HepG2 (cell line): ENCODE data around the gene CPE. TPM values are rescaled to one million over a fixed set of nuclear protein-coding genes. Genes with fewer than 3 reads are reported as not detected.
A peak's percentile ranks its signal among the peaks of the same experiment; 100 is the strongest.

Source experiments
- ARHGAP35 ChIP-seq: sonication (generic); formaldehyde crosslinking; IDR thresholded peaks from 2 replicates; pipeline ENCODE4 v1.9.0; 2022; ENCODE audit warnings: mild to moderate bottlenecking, inconsistent platforms, moderate library complexity, missing genetic modification reagents, borderline replicate concordance
- ELF4 ChIP-seq: sonication (generic); formaldehyde crosslinking; IDR thresholded peaks from 2 replicates; pipeline ENCODE4 v1.5.0; 2020; ENCODE audit warnings: missing genetic modification reagents, mild to moderate bottlenecking, moderate library complexity, borderline replicate concordance
- FOSL2 ChIP-seq: sonication (generic); formaldehyde crosslinking; IDR thresholded peaks from 2 replicates; pipeline ENCODE4 v1.4.0; 2020; ENCODE audit warnings: missing genetic modification reagents
- HCFC1 ChIP-seq: fragments of 150-350 bp; IDR thresholded peaks from 2 replicates; pipeline ENCODE4 v1.6.1; 2014; ENCODE audit warnings: low read depth, low read length
- HDAC2 ChIP-seq: sonication (generic); formaldehyde crosslinking; IDR thresholded peaks from 2 replicates; pipeline ENCODE4 v1.4.0; 2020; ENCODE audit warnings: missing genetic modification reagents
- IRF2 ChIP-seq: IDR thresholded peaks from 2 replicates; pipeline ENCODE4 v1.6.1; 2018; ENCODE audit warnings: missing genetic modification reagents, missing compliant biosample characterization
- KAT8 ChIP-seq: IDR thresholded peaks from 2 replicates; pipeline ENCODE4 v1.6.1; 2016; ENCODE audit warnings: missing genetic modification reagents, missing compliant biosample characterization
- MYNN ChIP-seq: sonication (generic); formaldehyde crosslinking; IDR thresholded peaks from 2 replicates; pipeline ENCODE4 v1.4.0; 2020; ENCODE audit warnings: mild to moderate bottlenecking, low read depth, missing genetic modification reagents
- NR2C2 ChIP-seq: sonication (generic); formaldehyde crosslinking; IDR thresholded peaks from 2 replicates; pipeline ENCODE4 v1.4.0; 2020; ENCODE audit warnings: missing genetic modification reagents, mild to moderate bottlenecking, moderate library complexity, borderline replicate concordance
- SP4 ChIP-seq: sonication (generic); formaldehyde crosslinking; IDR thresholded peaks from 2 replicates; pipeline ENCODE4 v1.8.1; 2023; ENCODE audit warnings: mild to moderate bottlenecking, missing genetic modification reagents
- ZNF468 ChIP-seq: sonication (generic); formaldehyde crosslinking; IDR thresholded peaks from 2 replicates; pipeline ENCODE4 v1.8.0; 2022; ENCODE audit warnings: mild to moderate bottlenecking, moderate library complexity, missing genetic modification reagents
- polyA plus RNA-seq, 8 experiments: library from polyadenylated mRNA; depleted of rRNA in 3 of 8; stranded (reverse) in 7 of 8; unstranded in 1 of 8; fragments of >200 nt; fragmentation: Illumina TruSeq in 4 of 8; extraction: Trizol in 4 of 8; gene quantifications; 2 replicates each; pipeline versions ENCODE4 v1.2.1 to v1.2.3, GENCODE V29; 2011 to 2016; ENCODE audit warnings: low read depth in 4 of 8, missing spikeins in 1 of 8, mixed read lengths in 1 of 8; ENCODE audit not compliant: insufficient read depth in 1 of 8
- total RNA-seq, 5 experiments: library from RNA; depleted of rRNA; stranded (reverse); fragments of >200 nt; fragmentation: Illumina TruSeq; extraction: Trizol; gene quantifications; 2 replicates each; pipeline ENCODE4 v1.2.3, GENCODE V29; 2016; ENCODE audit warnings: low read depth in 1 of 5
- TF ChIP-seq, protein P1 (sequence below): sonication (generic); formaldehyde crosslinking; IDR thresholded peaks from 2 replicates; pipeline ENCODE4 v1.4.0; 2020; ENCODE audit warnings: missing genetic modification reagents
- TF ChIP-seq, protein P2 (sequence below): IDR thresholded peaks from 2 replicates; pipeline ENCODE4 v1.6.1; 2012; ENCODE audit warnings: inconsistent platforms
- TF ChIP-seq, protein P3 (sequence below): sonication (generic); formaldehyde crosslinking; IDR thresholded peaks from 2 replicates; pipeline ENCODE4 v1.9.0; 2021; ENCODE audit warnings: missing genetic modification reagents, mild to moderate bottlenecking, borderline replicate concordance
- TF ChIP-seq, protein P4 (sequence below): IDR thresholded peaks from 2 replicates; pipeline ENCODE4 v1.6.1; 2018; ENCODE audit warnings: missing genetic modification reagents, mild to moderate bottlenecking, missing compliant biosample characterization
- TF ChIP-seq, protein P5 (sequence below): IDR thresholded peaks from 2 replicates; pipeline ENCODE4 v1.6.1; 2016; ENCODE audit warnings: low read depth
- TF ChIP-seq, protein P6 (sequence below): sonication (generic); formaldehyde crosslinking; IDR thresholded peaks from 2 replicates; pipeline ENCODE4 v1.8.1; 2022; ENCODE audit warnings: low read depth, mild to moderate bottlenecking, missing genetic modification reagents
- TF ChIP-seq, protein P7 (sequence below): sonication (generic); formaldehyde crosslinking; IDR thresholded peaks from 2 replicates; pipeline ENCODE4 v1.4.0; 2020; ENCODE audit warnings: missing genetic modification reagents, mild to moderate bottlenecking, borderline replicate concordance

CPE gene
- total and polyA plus RNA-seq, 2 of the 13 experiments (the other 11 are each of a cell fraction or from before 2014, with no cell fraction given), result 268 to 852 TPM

DNA sequence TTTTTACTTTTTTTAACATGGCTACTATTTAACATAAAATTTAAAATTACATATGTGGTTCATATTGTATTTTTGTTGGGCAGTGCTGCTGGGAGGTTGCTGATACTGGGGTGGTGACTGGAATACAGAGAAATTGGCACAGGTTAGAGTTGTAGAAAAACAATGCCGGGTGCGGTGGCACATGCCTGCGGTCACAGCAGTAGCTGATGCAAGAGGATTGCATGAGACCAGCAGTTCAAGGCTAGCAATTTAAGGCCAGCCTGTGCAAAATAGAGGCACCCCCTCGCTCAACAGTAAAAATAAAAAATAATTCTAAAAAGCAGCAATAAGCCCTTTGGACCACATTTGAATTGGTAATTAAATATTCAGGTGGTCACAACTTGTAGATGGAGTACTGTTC, 11.8 kb upstream of the CPE start (continued):
- TF ChIP-seq, protein P1, sequence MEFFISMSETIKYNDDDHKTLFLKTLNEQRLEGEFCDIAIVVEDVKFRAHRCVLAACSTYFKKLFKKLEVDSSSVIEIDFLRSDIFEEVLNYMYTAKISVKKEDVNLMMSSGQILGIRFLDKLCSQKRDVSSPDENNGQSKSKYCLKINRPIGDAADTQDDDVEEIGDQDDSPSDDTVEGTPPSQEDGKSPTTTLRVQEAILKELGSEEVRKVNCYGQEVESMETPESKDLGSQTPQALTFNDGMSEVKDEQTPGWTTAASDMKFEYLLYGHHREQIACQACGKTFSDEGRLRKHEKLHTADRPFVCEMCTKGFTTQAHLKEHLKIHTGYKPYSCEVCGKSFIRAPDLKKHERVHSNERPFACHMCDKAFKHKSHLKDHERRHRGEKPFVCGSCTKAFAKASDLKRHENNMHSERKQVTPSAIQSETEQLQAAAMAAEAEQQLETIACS (CRISPR knock-in tag), result no peak
- TF ChIP-seq, protein P2, sequence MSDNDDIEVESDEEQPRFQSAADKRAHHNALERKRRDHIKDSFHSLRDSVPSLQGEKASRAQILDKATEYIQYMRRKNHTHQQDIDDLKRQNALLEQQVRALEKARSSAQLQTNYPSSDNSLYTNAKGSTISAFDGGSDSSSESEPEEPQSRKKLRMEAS, result peak; percentile 81
- TF ChIP-seq IRF2 (CRISPR knock-in tag) (peak; percentile 73), FOSL2 (CRISPR knock-in tag) (peak; percentile 90), MYNN (no peak), ARHGAP35 (no peak), HDAC2 (CRISPR knock-in tag) (peak; percentile 60; the same call in 1 of the 2 replicates), NR2C2 (CRISPR knock-in tag) (peak; percentile 73), ELF4 (CRISPR knock-in tag) (0 out of 2 replicates have a peak, but pooled peaks have one; percentile 29), KAT8 (CRISPR knock-in tag) (peak; percentile 50), SP4 (CRISPR knock-in tag) (no peak), ZNF468 (CRISPR knock-in tag) (no peak), HCFC1 (no peak)
- TF ChIP-seq, protein P3, sequence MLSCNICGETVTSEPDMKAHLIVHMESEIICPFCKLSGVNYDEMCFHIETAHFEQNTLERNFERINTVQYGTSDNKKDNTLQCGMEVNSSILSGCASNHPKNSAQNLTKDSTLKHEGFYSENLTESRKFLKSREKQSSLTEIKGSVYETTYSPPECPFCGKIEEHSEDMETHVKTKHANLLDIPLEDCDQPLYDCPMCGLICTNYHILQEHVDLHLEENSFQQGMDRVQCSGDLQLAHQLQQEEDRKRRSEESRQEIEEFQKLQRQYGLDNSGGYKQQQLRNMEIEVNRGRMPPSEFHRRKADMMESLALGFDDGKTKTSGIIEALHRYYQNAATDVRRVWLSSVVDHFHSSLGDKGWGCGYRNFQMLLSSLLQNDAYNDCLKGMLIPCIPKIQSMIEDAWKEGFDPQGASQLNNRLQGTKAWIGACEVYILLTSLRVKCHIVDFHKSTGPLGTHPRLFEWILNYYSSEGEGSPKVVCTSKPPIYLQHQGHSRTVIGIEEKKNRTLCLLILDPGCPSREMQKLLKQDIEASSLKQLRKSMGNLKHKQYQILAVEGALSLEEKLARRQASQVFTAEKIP (CRISPR knock-in tag), result no peak
- TF ChIP-seq, protein P4, sequence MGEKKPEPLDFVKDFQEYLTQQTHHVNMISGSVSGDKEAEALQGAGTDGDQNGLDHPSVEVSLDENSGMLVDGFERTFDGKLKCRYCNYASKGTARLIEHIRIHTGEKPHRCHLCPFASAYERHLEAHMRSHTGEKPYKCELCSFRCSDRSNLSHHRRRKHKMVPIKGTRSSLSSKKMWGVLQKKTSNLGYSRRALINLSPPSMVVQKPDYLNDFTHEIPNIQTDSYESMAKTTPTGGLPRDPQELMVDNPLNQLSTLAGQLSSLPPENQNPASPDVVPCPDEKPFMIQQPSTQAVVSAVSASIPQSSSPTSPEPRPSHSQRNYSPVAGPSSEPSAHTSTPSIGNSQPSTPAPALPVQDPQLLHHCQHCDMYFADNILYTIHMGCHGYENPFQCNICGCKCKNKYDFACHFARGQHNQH, result no peak
- TF ChIP-seq, protein P5, sequence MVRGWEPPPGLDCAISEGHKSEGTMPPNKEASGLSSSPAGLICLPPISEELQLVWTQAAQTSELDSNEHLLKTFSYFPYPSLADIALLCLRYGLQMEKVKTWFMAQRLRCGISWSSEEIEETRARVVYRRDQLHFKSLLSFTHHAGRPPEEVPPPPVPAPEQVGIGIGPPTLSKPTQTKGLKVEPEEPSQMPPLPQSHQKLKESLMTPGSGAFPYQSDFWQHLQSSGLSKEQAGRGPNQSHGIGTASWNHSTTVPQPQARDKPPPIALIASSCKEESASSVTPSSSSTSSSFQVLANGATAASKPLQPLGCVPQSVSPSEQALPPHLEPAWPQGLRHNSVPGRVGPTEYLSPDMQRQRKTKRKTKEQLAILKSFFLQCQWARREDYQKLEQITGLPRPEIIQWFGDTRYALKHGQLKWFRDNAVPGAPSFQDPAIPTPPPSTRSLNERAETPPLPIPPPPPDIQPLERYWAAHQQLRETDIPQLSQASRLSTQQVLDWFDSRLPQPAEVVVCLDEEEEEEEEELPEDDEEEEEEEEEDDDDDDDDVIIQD (CRISPR knock-in tag), result peak; percentile 44; the same call in 1 of the 2 replicates
- TF ChIP-seq, protein P6, sequence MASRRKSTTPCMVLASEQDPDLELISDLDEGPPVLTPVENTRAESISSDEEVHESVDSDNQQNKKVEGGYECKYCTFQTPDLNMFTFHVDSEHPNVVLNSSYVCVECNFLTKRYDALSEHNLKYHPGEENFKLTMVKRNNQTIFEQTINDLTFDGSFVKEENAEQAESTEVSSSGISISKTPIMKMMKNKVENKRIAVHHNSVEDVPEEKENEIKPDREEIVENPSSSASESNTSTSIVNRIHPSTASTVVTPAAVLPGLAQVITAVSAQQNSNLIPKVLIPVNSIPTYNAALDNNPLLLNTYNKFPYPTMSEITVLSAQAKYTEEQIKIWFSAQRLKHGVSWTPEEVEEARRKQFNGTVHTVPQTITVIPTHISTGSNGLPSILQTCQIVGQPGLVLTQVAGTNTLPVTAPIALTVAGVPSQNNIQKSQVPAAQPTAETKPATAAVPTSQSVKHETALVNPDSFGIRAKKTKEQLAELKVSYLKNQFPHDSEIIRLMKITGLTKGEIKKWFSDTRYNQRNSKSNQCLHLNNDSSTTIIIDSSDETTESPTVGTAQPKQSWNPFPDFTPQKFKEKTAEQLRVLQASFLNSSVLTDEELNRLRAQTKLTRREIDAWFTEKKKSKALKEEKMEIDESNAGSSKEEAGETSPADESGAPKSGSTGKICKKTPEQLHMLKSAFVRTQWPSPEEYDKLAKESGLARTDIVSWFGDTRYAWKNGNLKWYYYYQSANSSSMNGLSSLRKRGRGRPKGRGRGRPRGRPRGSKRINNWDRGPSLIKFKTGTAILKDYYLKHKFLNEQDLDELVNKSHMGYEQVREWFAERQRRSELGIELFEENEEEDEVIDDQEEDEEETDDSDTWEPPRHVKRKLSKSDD (CRISPR knock-in tag), result 0 out of 2 replicates have a peak, but pooled peaks have one; percentile 34
- TF ChIP-seq, protein P7, sequence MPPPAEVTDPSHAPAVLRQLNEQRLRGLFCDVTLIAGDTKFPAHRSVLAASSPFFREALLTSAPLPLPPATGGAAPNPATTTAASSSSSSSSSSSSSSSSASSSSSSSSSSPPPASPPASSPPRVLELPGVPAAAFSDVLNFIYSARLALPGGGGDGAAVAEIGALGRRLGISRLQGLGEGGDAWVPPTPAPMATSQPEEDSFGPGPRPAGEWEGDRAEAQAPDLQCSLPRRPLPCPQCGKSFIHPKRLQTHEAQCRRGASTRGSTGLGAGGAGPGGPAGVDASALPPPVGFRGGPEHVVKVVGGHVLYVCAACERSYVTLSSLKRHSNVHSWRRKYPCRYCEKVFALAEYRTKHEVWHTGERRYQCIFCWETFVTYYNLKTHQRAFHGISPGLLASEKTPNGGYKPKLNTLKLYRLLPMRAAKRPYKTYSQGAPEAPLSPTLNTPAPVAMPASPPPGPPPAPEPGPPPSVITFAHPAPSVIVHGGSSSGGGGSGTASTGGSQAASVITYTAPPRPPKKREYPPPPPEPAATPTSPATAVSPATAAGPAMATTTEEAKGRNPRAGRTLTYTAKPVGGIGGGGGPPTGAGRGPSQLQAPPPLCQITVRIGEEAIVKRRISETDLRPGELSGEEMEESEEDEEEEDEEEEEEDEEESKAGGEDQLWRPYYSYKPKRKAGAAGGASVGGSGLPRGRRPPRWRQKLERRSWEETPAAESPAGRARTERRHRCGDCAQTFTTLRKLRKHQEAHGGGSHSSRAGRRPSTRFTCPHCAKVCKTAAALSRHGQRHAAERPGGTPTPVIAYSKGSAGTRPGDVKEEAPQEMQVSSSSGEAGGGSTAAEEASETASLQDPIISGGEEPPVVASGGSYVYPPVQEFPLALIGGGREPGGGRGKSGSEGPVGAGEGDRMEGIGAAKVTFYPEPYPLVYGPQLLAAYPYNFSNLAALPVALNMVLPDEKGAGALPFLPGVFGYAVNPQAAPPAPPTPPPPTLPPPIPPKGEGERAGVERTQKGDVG (CRISPR knock-in tag), result no peak
